HCT116 (cell line): Measurements from ENCODE around the gene AIRE. TPM values are rescaled to one million over a fixed set of nuclear protein-coding genes. Genes with fewer than 3 reads are reported as not detected.

Experiments used
- ATAC-seq: fragments of 200-7000 bp; cut with Tn5 transposase; 2 replicates; pipeline ENCODE4 v1.9.1; 2020; ENCODE audit warnings: mild to moderate bottlenecking, moderate library complexity
- BruUV-seq: library from RNA; stranded (reverse); fragments of 400-500 nt; replicated peaks from 2 replicates; lab custom pipeline; 2021; lab: Mats Ljungman, UMichigan
- CTCF ChIA-PET: fragments of 300-600 bp; sonication (Branson Sonifier 250); formaldehyde crosslinking; loops from one replicate; lab custom pipeline; 2021; ENCODE audit warnings: antibody characterized with exemption; lab: Charles Lee
- POLR2A ChIA-PET: fragments of 300-600, 350-600 bp; sonication (Branson Sonifier 250); formaldehyde crosslinking; loops from one replicate; lab custom pipeline; 2021; ENCODE audit warnings: antibody characterized with exemption; lab: Charles Lee
- RAD21 ChIA-PET, 2 experiments: fragments of 300-600 bp; sonication (Branson Sonifier 250); formaldehyde crosslinking; loops; one replicate each; lab custom pipeline; 2023; ENCODE audit warnings: low total read pairs in 2 of 2; ENCODE audit not compliant: uncharacterized antibody in 2 of 2, unreplicated experiment in 2 of 2, low non-redundant PET in 1 of 2; lab: Charles Lee
- DNase-seq: peaks from one replicate; pipeline ENCODE4 v3.0.0-alpha.2; 2010; ENCODE audit warnings: low read depth, low spot score
- H2AFZ ChIP-seq: fragments of 200-600 bp; shearing (Covaris generic), sonication (generic); 2 replicates; pipeline ENCODE4 v1.6.1; 2017; ENCODE audit warnings: low read depth, mixed run types, mixed read lengths, antibody characterized with exemption, low read length; ENCODE audit not compliant: poor library complexity, severe bottlenecking
- H3K27ac ChIP-seq: 2 replicates; pipeline ENCODE4 v1.5.1; 2012; ENCODE audit warnings: low read depth, low read length
- H3K27me3 ChIP-seq: fragments of 200-600 bp; sonication (generic); 2 replicates; pipeline ENCODE4 v1.6.1; 2016; ENCODE audit warnings: mixed run types, low read length, mixed read lengths; ENCODE audit not compliant: insufficient read depth
- H3K36me3 ChIP-seq, 2 experiments: fragments of 200-500 bp in 1 of 2; fragments of 200-600 bp in 1 of 2; sonication (Bioruptor generic) in 1 of 2; sonication (generic) in 1 of 2; 2 replicates each; pipeline versions ENCODE4 v1.5.1 to v1.6.1; 2014 to 2016; ENCODE audit warnings: low read length in 2 of 2, inconsistent platforms in 1 of 2, mixed read lengths in 1 of 2, mixed run types in 1 of 2; ENCODE audit not compliant: insufficient read depth in 2 of 2, control insufficient read depth in 1 of 2
- H3K4me1 ChIP-seq, 2 experiments: fragments of 200-600 bp in 1 of 2; sonication (generic) in 1 of 2; 2 replicates each; pipeline versions ENCODE4 v1.5.1 to v1.6.1; 2012 to 2017; ENCODE audit warnings: low read length in 2 of 2, inconsistent platforms in 1 of 2, mild to moderate bottlenecking in 1 of 2, mixed read lengths in 1 of 2, mixed run types in 1 of 2, moderate library complexity in 1 of 2; ENCODE audit not compliant: insufficient read depth in 2 of 2, control insufficient read depth in 1 of 2
- H3K4me2 ChIP-seq: fragments of 200-600 bp; sonication (generic); 2 replicates; pipeline ENCODE4 v1.6.1; 2017; ENCODE audit warnings: mixed run types, low read length, mixed read lengths
- H3K4me3 ChIP-seq, 2 experiments: fragments of 200-600 bp in 1 of 2; sonication (generic) in 1 of 2; replicated peaks in 1 of 2; 2 replicates each; pipeline ENCODE4 v1.5.1; 2011 to 2016; ENCODE audit warnings: low read length in 2 of 2, control low read depth in 1 of 2, low read depth in 1 of 2, mild to moderate bottlenecking in 1 of 2, mixed read lengths in 1 of 2, mixed run types in 1 of 2
- H3K79me2 ChIP-seq: fragments of 200-600 bp; sonication (generic); 2 replicates; pipeline ENCODE4 v1.6.1; 2017; ENCODE audit warnings: mild to moderate bottlenecking, mixed run types, low read length, moderate library complexity, mixed read lengths; ENCODE audit not compliant: insufficient read depth
- H3K9ac ChIP-seq: fragments of 200-600 bp; sonication (generic); 2 replicates; pipeline ENCODE4 v1.6.1; 2016; ENCODE audit warnings: low read length, mixed read lengths
- H3K9me2 ChIP-seq: fragments of 200-600 bp; sonication (generic), shearing (Covaris generic); 2 replicates; pipeline ENCODE4 v1.6.1; 2017; ENCODE audit warnings: mixed run types, mild to moderate bottlenecking, moderate library complexity; ENCODE audit not compliant: insufficient read depth
- H3K9me3 ChIP-seq, 2 experiments: fragments of 200-500 bp in 1 of 2; fragments of 200-600 bp in 1 of 2; sonication (Bioruptor generic) in 1 of 2; sonication (generic) in 1 of 2; 2 replicates each; pipeline ENCODE4 v1.6.1; 2014 to 2017; ENCODE audit warnings: low read length in 2 of 2, mixed read lengths in 2 of 2, inconsistent platforms in 1 of 2, low read depth in 1 of 2, mild to moderate bottlenecking in 1 of 2, mixed run types in 1 of 2, moderate library complexity in 1 of 2; ENCODE audit not compliant: control insufficient read depth in 1 of 2, insufficient read depth in 1 of 2
- H4K20me1 ChIP-seq: fragments of 200-600 bp; sonication (generic), shearing (Covaris generic); 2 replicates; pipeline ENCODE4 v1.6.1; 2017; ENCODE audit warnings: mixed run types, mild to moderate bottlenecking, moderate library complexity; ENCODE audit not compliant: insufficient read depth
- ATF3 ChIP-seq: IDR thresholded peaks from 2 replicates; pipeline ENCODE4 v1.6.1; 2012
- CBX3 ChIP-seq: IDR thresholded peaks from 2 replicates; pipeline ENCODE4 v1.6.1; 2012; ENCODE audit warnings: low read depth
- CTCF ChIP-seq, 3 experiments: fragments of 200-600 bp in 1 of 3; sonication (generic) in 1 of 3; IDR thresholded peaks in 2 of 3; conservative IDR thresholded peaks in 1 of 3; 2 replicates each; pipeline ENCODE4 v1.5.1; 2012 to 2017; ENCODE audit warnings: low read depth in 2 of 3, low read length in 2 of 3, antibody characterized with exemption in 1 of 3, borderline replicate concordance in 1 of 3, control low read depth in 1 of 3, mild to moderate bottlenecking in 1 of 3, mixed read lengths in 1 of 3, mixed run types in 1 of 3, moderate library complexity in 1 of 3; ENCODE audit not compliant: insufficient read depth in 1 of 3
- EZH2 ChIP-seq: fragments of 200-600 bp; sonication (generic); IDR thresholded peaks from 2 replicates; pipeline ENCODE4 v1.6.1; 2017; ENCODE audit warnings: antibody characterized with exemption, mixed run types
- EZH2phosphoT487 ChIP-seq: fragments of 200-600 bp; IDR thresholded peaks from 2 replicates; pipeline ENCODE4 v1.6.1; 2018; ENCODE audit warnings: antibody characterized with exemption, borderline replicate concordance
- FOSL1 ChIP-seq: IDR thresholded peaks from 2 replicates; pipeline ENCODE4 v1.6.1; 2012; ENCODE audit warnings: low read depth
- MAX ChIP-seq: IDR thresholded peaks from 2 replicates; pipeline ENCODE4 v1.6.1; 2012
- POLR2A ChIP-seq: IDR thresholded peaks from 2 replicates; pipeline ENCODE4 v1.7.0; 2011; ENCODE audit warnings: borderline replicate concordance; ENCODE audit not compliant: insufficient read depth, insufficient read length; ENCODE audit errors: extremely low read depth
- RAD21 ChIP-seq: IDR thresholded peaks from 2 replicates; pipeline ENCODE4 v1.6.1; 2012; ENCODE audit warnings: low read depth, mild to moderate bottlenecking
- REST ChIP-seq: IDR thresholded peaks from 2 replicates; pipeline ENCODE4 v1.6.1; 2012; ENCODE audit warnings: low read depth
- SP1 ChIP-seq: IDR thresholded peaks from 2 replicates; pipeline ENCODE4 v1.6.1; 2012; ENCODE audit warnings: low read depth
- SRF ChIP-seq: IDR thresholded peaks from 2 replicates; pipeline ENCODE4 v1.6.1; 2012; ENCODE audit warnings: low read depth
- TCF7L2 ChIP-seq: IDR thresholded peaks from 2 replicates; pipeline ENCODE4 v1.7.0; 2011; ENCODE audit warnings: borderline replicate concordance, inconsistent platforms; ENCODE audit not compliant: insufficient read depth, insufficient read length; ENCODE audit errors: extremely low read depth
- ZFX ChIP-seq: fragments of 450-650 bp; IDR thresholded peaks from 2 replicates; pipeline ENCODE4 v1.6.1; 2017
- ZNF274 ChIP-seq: fragments of 200-500 bp; sonication (Bioruptor generic); IDR thresholded peaks from 2 replicates; pipeline ENCODE4 v1.6.1; 2014; ENCODE audit warnings: mild to moderate bottlenecking, low read depth, low read length, inconsistent platforms
- intact Hi-C: fragments of 100-400 bp; cut with micrococcal nuclease; formaldehyde crosslinking; loops from 2 replicates; pipeline ENCODE4 v1.10.0; 2022
- total RNA-seq: library from RNA; stranded (reverse); gene quantifications from one replicate; pipeline ENCODE4 v1.2.1, GENCODE V29; 2021; ENCODE audit not compliant: unreplicated experiment

Gene AIRE
- total RNA-seq, 1 experiment from 2014 or later = not detected

GRCh38 chr21:44345495-44345894 lies 59.8 kb downstream of the AIRE start:
- RAD21 ChIA-PET = no interaction called here
- POLR2A ChIA-PET = no interaction called here
- BruUV-seq = no TSS peak
- Histone ChIP-seq H3K4me3 (no peak overlapping the region), H2AFZ (no peak overlapping the region), H3K79me2 (no peaks in the 10 kb centered on the region), H3K27ac (no peak overlapping the region), H3K9ac (no peak overlapping the region), H3K9me3 (no peaks in the 10 kb centered on the region), H3K27me3 (no peaks in the 10 kb centered on the region), H3K4me2 (no peak overlapping the region), H3K36me3 (no peaks in the 10 kb centered on the region), H4K20me1 (no peaks in the 10 kb centered on the region), H3K4me1 (peaks cover 2 to 4% of the 10 kb centered on the region in 2 experiments; a peak in 2 of 4 replicates), H3K9me2 (no peaks in the 10 kb centered on the region)
- DNase-seq = no peak
- CTCF ChIA-PET = no interaction called here
- no peak for ATAC-seq
- TF ChIP-seq MAX = no peak
- TF ChIP-seq SP1 = no peak
- no peak for TF ChIP-seq FOSL1
- TF ChIP-seq CTCF (IDR thresholded peaks at IDR 0.05 in 2 of 3, conservative IDR thresholded peaks at IDR 0.05 in 1 of 3; ENCODE audit: borderline replicate concordance in 1 of 3, insufficient read depth in 1 of 3, low read depth in 2 of 3, low read length in 2 of 3) = no peak
- TF ChIP-seq EZH2 = no peak
- TF ChIP-seq TCF7L2 = no peak
- no peak for TF ChIP-seq SRF
- intact Hi-C loops = no loop called here

GRCh38 chr21:44347911-44348451 lies 62.3 kb downstream of the AIRE start:
- no peaks in the 10 kb centered on the region for H3K36me3 ChIP-seq
- no peaks in the 10 kb centered on the region for H3K9me2 ChIP-seq
- no peaks in the 10 kb centered on the region for H3K27me3 ChIP-seq
- H3K9ac ChIP-seq = no peak overlapping the region
- H2AFZ ChIP-seq = no peak overlapping the region
- ChIA-PET POLR2A (no interaction called here), RAD21 (no interaction called here), CTCF (no interaction called here)
- DNase-seq = no peak
- ATAC-seq = no peak
- H3K4me2 ChIP-seq = no peak overlapping the region
- H3K4me1 ChIP-seq = no peaks in the 10 kb centered on the region
- no peak overlapping the region for H3K27ac ChIP-seq
- no peaks in the 10 kb centered on the region for H3K79me2 ChIP-seq
- no TSS peak for BruUV-seq
- H4K20me1 ChIP-seq = no peaks in the 10 kb centered on the region
- no peak overlapping the region for H3K4me3 ChIP-seq
- H3K9me3 ChIP-seq = no peaks in the 10 kb centered on the region
- intact Hi-C loops = no loop called here
- TF ChIP-seq FOSL1 (no peak), ZNF274 (no peak), EZH2 (no peak), RAD21 (no peak), EZH2phosphoT487 (no peak), ATF3 (no peak), REST (no peak), CBX3 (no peak), POLR2A (no peak), ZFX (no peak), MAX (no peak)
